Epithelial cell of esophagus (primary cell): ENCODE results near the gene OR4K15.
"Not testable (repeated sequence)": the region's sequence is repeated elsewhere in the genome, so short reads cannot be mapped to it uniquely, and the experiment has no call there.

Experiments
- DNase-seq: peaks from one replicate; pipeline ENCODE4 v3.0.0; 2010; ENCODE audit warnings: low read depth
- H3K4me3 ChIP-seq: 2 replicates; pipeline ENCODE4 v1.5.1; 2011; ENCODE audit warnings: mild to moderate bottlenecking, low read length, control low read depth
- TF ChIP-seq, protein P1 (sequence below): IDR thresholded peaks from 2 replicates; pipeline ENCODE4 v1.5.1; 2011; ENCODE audit warnings: low read depth, mild to moderate bottlenecking, low read length, control low read depth, inconsistent platforms; ENCODE audit not compliant: insufficient read depth; ENCODE audit errors: missing control alignments

Gene OR4K15, protein sequence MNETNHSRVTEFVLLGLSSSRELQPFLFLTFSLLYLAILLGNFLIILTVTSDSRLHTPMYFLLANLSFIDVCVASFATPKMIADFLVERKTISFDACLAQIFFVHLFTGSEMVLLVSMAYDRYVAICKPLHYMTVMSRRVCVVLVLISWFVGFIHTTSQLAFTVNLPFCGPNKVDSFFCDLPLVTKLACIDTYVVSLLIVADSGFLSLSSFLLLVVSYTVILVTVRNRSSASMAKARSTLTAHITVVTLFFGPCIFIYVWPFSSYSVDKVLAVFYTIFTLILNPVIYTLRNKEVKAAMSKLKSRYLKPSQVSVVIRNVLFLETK

GRCh38 chr14:19975291-19975690 lies at the start of gene OR4K15:
Gene OR4K15 (plus strand): TSS chr14:19975591. CDS start chr14:19975591, 0 bp downstream.
- TF ChIP-seq, protein P1, sequence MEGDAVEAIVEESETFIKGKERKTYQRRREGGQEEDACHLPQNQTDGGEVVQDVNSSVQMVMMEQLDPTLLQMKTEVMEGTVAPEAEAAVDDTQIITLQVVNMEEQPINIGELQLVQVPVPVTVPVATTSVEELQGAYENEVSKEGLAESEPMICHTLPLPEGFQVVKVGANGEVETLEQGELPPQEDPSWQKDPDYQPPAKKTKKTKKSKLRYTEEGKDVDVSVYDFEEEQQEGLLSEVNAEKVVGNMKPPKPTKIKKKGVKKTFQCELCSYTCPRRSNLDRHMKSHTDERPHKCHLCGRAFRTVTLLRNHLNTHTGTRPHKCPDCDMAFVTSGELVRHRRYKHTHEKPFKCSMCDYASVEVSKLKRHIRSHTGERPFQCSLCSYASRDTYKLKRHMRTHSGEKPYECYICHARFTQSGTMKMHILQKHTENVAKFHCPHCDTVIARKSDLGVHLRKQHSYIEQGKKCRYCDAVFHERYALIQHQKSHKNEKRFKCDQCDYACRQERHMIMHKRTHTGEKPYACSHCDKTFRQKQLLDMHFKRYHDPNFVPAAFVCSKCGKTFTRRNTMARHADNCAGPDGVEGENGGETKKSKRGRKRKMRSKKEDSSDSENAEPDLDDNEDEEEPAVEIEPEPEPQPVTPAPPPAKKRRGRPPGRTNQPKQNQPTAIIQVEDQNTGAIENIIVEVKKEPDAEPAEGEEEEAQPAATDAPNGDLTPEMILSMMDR: no peak
- no peak for DNase-seq
- no peak within 1 kb of the TSS for H3K4me3 ChIP-seq

GRCh38 chr14:19930617-19931016 lies 44.8 kb upstream of the OR4K15 start, which contains the start of gene OR4K1:
Gene OR4K1 (plus strand): TSS chr14:19930917. CDS start chr14:19935667, 4,750 bp downstream.
- TF ChIP-seq, protein P1: no peak

DNA sequence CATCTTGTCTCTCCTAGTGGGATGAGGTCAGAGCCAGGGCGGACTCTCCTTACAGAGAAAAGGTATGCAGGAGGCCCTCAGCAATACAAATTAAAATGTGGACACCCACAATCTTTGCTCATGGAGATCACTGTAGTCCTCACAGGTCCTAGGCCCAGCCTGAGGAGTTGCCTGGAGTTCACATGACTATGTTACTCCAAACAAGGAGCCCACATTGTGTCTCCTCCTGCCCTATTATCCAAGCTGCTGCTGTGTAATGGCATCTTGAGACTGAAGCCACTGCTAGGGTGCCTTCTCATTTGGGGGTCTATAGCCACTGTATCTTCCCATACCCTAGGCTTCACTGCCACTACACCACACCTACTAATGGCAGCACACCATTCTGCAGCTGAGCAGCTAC lies 33.7 kb upstream of the OR4K15 start:
- TF ChIP-seq, protein P1: no peak
- H3K4me3 ChIP-seq: no peak overlapping the region
- DNase-seq: no peak

More at GRCh38 chr14:19930617-19931016, 44.8 kb upstream of the OR4K15 start, which contains the start of gene OR4K1:
- no peak for DNase-seq
- no peak within 1 kb of the TSS for H3K4me3 ChIP-seq

- TF ChIP-seq, protein P1: no peak
- no peak overlapping the region for H3K4me3 ChIP-seq
- no peak for DNase-seq
These were observed 27.8 kb upstream of the OR4K15 start for GRCh38 chr14:19947413-19948090.

DNA sequence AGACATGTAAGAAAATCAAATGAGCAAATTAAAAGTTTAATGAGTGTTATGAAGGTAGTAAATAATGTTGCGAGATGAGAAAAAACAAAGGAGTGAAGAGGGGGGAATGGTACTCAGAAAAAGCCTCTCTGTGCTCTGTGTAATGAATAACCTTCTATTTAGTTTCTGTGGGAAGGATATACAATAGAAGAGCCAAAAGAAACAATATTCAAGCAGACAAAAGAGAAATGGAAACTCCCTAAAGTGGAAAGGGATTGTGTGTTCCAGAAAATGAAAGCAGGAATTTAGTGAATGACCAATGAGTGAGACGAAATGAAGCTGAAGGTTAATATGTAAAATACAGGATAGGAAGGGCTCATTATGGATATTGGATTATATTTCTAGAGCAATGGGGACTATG lies 26.2 kb upstream of the OR4K15 start:
- TF ChIP-seq, protein P1: no peak
- H3K4me3 ChIP-seq: no peak overlapping the region
- no peak for DNase-seq

- not testable (repeated sequence) for DNase-seq, H3K4me3 ChIP-seq
These were observed 5.7 kb upstream of the OR4K15 start for GRCh38 chr14:19969735-19970134.

DNA sequence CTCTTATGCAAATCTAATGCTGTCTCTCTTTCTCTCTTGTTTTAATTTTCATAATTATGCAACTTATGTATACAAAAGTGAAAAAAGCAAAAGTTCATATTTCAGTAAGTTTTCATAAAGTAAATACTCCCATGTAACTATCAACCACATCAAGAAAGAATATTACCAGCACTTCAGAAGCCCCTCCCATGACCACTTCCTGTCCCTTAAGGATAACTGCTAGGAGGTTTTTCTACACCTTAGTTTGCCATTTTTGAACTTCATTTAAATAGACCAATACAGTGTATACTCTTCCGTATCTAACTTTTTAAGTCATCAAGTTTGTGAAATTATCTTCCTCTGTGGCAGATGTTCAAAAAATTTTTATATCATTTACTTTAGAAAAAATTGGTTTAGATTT lies 547 bp upstream of the OR4K15 start:
- TF ChIP-seq, protein P1: no peak
- no peak for DNase-seq
- no peak overlapping the region for H3K4me3 ChIP-seq
